ENCODE results near the gene GATM.

The GATM gene

DNA sequence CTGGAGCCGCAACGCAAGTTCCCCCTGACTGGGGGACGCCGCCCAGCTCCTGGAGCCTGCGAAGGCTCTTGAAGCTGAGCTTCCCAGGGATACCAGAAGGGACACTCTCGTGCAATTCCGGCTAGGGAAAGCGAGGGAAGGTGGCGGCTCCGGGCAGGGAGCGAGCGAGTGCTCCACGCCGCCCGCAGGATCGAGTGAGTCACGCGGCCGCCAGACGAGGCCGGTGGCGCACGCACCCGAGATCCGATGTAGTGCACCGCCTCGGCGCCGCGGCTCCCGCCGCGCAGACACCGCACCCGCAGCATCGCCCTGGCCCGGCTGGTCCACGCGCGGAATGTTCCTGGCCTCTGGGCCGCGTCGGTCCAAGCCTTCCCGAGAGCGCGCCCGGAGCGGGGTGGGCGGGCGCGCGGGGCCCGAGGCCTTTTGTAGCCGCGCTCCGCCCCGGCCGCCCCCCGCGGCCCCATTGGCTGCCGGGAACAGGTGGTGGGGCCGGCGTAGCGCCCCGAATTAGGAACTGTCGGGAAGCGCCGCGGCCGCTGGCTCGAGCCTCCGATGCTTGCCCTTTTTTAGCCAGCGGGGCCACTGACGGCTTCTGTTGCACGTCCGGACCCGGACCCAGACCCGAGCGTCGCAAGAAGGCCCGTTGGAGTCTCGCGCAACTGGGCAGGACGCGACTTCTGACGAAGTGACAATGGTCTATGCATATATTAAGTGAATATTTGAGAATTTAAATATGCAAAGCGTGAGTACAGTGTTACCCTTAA is at the start of gene GATM:
GATM (minus strand) TSS at position 396 of the 764 bp plus-strand sequence; CDS start at position 305, 91 bp downstream.
- DNase-seq = no peak

DNA sequence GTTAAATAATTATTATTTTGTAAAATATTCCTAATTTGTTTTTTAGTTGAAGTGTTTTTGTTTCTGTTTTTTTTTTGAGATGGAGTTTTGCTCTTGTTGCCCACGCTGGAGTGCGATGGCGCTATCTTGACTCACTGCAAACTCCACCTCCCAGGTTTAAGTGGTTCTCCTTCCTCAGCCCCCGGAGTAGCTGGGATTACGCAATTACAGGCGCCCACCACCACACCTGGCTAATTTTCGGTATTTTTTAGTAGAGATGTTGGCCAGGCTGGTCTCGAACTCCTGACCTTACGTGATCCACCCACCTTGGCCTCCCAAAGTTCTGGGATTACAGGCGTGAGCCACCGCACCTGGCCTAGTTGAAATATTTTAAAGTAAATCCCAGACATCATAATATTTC is 48.7 kb upstream of the GATM start:
- no peak for DNase-seq

- no peak for DNase-seq
Measured at GRCh38 chr15:45425135-45425534, 46.8 kb upstream of the GATM start.

DNA sequence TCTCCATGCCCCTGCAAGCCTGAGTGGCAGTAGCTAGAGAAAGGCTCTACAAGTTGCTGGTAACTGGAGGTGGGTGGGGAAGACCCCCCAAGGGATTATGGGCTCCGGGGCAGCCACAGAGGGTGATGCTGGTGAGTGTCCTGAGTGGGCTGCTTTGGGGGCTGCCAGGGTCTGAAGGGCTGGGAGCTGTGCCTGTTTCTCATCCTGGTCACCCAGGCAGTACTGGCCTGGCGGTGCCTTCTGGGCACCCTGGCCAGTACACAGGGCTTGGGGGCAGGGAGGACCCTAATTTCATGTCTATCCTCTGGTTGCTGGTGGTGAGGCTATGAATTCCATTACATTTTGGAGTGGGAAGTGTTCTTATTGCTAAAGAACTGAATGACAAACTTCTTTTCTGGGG is 46.1 kb upstream of the GATM start:
- no peak for DNase-seq

DNA sequence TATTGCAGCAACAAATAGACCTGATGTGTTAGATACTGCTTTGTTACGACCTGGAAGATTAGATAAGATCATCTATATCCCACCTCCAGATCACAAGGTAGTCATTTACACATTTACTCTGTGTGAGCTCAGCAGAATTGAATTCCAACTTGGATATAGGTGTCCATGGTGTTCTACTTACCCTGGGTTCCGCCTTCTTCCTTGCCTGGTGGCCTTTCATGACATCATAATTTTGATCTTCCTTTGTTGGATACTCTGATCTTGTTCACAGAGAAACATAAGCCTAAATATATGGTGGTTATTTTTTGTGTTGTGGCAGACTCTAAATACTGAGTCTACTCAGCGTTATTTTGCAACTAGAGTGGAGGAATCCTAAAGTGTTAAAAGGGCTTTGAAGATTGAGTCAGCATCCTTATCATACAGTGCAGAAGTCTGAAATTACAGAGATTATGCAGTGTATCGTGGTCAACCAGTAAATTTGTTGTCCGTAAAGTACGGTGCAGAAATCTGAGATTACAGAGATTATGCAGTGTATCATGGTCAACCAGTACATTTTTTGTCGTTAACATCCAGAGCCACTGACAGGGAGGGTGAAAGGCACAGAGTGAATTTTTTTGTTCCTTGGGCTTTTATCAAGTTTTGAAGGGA is 39.1 kb upstream of the GATM start:
- no peak for DNase-seq

DNA sequence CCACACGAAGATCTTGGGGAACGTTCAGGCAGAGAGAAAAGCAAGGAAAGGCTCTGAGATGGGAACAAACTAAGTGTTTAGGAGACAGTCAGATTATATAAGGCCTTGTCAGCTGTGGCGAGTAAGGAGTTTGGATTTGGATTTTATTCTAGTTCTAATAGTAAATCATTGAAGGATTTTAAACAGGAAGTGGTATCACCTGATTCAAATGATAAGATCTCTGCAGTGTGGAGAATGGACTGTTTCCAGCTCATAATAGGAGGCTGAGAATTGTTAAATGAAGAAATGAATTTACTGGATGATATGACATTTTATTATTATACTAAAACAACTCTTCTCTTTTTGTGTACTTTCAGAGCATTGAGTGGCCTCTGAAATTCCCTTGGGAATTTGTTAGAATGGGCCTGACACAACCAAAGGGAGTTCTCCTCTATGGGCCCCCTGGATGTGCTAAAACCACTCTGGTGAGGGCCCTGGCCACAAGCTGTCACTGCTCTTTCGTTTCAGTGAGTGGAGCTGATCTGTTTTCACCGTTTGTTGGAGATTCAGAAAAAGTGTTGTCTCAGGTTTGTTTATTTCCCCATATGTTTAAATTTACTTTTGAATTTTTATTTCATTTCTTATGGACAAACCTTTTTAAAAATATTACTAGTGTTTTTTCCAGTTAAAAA is 36.0 kb upstream of the GATM start:
- DNase-seq = no peak

DNA sequence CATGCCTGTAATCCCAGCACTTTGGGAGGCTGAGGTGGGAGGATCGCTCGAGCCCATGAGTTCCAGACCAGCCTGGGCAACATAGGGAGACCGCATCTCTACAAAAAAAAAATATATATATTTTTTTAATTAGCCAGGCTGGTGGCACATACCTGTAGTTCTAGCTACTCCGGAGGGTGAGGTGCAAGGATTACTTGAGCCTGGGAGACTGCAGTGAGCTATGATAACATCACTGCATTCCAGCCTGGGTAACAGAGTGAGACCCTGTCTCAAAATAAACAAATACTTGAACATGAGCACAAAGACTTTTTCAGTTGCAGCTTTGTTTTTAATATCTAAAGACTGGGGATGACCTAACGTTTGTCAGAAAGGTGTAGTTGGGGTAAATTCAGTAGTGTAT is 31.3 kb upstream of the GATM start:
- DNase-seq = no peak

DNA sequence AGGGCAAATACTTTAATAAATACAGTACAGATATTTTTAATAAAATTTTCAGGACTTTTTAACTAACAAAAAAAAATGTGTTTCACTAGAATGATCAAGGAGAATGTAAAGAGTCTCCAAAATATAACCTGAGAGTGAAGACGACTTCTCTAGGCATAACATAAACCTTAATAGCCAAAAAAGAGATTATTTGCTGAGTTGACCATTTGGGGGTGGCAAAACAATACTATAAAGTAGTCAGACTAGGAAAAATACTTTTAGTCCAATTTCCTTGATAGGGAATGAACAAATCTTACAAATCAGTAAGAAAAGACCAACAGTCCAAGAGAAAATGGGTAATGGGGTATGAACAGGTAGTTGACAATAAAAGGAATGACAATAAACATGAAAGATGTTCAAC is 29.4 kb upstream of the GATM start:
- no peak for DNase-seq

DNA sequence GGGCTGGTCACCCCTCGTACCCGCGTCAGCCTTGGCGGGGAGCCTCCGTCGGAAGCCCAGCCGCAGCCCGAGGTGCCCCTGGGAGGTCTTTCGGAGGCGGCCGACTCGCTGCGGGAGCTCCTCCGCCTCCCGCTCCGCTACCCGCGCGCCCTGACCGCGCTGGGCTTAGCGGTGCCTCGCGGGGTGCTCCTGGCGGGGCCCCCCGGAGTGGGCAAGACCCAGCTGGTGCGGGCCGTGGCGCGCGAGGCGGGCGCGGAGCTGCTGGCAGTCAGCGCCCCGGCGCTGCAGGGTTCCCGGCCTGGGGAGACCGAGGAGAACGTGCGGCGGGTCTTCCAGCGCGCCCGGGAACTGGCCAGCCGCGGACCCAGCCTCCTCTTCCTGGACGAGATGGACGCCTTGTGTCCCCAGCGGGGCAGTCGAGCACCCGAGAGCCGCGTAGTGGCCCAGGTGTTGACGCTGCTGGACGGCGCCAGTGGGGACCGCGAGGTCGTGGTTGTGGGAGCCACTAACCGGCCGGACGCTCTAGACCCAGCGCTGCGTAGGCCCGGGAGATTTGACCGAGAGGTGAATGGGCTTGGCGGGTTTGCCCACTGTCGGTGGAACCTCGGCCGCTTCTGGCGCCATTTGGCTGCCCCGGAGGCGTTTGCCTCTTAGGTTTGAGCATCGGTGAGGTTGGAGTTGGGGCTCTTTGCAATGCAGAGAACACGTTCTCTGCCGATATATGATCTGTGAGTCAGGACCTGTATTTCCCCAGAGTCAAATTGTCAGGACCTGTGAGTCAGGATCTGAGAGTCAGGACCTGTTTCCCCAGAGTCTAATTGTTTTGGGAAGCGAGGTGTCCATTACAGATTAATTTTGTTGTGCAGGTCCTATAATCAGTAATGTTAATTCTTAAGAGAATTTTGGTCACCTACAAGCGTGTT is 24.9 kb upstream of the GATM start:
- peak; percentile 54 for DNase-seq

DNA sequence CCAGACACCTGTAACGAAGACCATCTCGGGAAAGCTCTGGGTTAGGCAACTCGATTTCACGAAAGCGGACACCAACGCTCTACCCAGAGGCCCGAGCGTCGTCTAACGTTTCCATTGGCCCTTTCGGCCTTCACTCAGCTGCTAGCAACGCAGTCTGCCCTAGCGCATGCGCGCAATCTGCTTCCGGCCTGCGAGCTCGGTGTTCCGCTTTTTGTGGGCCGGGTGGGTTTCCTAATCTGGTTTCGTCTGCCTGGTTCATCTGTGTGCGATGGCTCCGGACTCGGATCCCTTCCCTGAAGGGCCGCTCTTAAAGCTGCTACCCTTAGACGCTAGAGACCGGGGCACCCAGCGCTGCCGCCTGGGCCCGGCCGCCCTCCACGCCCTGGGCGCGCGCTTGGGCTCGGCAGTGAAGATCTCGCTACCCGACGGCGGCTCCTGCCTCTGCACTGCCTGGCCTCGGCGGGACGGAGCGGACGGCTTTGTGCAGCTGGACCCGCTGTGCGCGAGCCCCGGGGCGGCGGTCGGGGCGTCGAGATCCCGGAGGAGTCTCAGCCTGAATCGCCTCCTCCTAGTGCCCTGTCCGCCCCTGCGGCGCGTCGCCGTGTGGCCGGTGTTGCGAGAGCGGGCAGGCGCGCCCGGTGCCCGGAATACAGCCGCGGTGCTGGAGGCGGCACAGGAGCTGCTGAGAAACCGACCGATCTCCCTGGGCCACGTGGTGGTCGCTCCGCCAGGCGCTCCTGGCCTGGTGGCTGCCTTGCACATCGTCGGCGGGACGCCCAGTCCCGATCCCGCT is 24.0 kb upstream of the GATM start:
- DNase-seq = peak; percentile 97

DNA sequence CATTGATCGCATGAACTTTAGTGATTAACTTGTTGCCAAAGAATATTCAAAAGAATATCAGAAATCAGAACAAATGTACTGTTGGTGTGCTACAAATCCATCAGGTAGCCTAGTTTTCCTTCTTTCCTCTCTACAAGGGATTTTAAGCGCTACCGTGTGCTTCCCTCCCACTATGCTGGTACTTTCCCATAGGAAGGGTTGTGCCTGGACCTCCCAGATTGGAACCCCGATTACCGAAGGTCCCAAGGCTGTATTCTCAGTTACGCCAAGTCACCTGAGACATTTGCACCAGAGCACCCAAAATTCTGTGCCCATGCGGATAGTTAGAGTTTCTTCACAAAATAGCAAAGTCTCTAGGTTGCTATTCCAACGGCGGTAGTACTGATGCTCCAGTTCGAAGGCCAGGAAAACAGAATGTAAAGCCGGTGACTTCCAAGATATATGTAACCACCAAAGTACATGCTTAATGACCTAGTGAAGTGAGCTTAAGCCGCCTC is 23.4 kb upstream of the GATM start:
- DNase-seq = no peak

- DNase-seq = no peak
Measured at GRCh38 chr15:45399381-45400212, 21.3 kb upstream of the GATM start.

DNA sequence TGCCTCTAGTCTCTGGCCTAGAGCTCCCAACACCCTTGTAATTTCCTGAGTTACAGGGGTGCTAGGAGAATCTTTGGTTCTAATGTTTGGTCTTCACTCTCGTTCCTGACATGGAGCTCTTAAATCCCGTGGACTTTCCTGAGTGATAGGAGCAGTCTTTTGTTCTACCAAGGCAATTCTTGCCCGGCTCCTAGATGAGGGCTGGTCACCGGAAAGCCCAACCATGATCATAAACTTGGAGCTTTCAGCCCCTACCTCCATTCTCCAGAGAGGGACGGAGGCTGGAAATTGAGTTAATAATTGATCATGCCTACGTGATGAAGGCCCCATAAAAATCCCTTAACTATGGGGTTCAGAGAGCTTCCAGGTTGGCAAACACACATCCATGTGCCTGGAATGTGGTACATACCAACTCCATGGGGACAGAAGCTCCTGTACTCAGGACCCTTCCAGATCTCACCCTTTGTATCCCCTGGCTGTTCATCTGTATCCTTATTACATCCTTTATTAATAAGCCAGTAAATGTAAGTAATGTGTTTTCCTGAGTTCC is 18.8 kb upstream of the GATM start:
- DNase-seq = no peak

GRCh38 chr15:45395943-45396342 is 17.6 kb upstream of the GATM start:
- no peak for DNase-seq

- DNase-seq = no peak
Measured at GRCh38 chr15:45394681-45395080, 16.3 kb upstream of the GATM start.

GRCh38 chr15:45393851-45394250 is 15.5 kb upstream of the GATM start:
- DNase-seq = no peak

DNA sequence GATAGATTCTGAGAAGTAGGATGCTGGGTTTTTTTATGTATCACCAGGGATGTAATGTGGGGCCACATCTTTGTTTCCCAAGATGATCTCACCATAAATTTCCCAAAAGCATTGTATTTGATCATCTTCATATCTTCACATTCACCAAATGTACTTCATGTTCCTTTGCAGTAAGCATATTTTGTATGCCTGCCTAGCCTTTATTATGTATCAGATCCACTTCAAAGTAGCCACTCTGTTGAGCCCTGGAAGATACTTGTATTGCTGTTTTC is 14.2 kb upstream of the GATM start:
- no peak for DNase-seq

DNA sequence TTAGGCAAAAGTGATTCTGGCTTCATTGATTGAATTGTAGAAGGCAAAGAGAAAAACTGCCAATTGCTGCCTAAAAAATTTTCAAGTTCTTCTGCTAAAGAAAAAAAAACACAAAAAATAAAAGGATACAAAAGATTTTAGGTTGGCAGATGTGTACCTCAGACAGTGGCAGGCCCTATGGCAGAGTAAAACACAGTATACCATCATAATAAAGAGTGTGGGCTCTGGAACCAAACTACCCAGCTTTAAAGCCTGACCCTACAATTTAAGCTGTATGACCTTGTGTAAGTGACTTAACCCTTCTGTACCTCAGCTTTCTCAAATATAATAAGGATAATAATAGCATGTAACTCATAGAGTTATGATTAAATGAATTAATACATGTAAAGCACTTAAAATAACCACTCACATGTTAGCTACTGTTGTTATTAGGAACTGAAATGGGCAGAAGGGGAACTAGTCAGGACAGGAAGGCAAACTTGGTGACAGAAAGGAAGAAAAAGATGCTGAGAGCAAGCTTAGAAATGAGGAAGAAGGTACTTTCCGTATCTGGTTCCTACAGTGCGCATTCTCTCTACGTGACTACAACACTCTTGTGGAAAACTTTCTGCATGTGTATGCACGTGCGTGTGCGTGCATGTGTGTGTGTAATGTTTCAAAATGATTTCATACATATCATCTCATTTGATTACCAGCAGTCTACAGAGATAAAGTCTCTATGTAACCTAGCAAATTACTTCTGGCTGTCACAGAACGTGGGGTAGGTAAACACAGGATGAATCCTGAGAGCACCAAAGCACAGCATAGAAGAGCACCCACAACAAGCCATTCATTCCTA is 13.6 kb upstream of the GATM start:
- no peak for DNase-seq

DNA sequence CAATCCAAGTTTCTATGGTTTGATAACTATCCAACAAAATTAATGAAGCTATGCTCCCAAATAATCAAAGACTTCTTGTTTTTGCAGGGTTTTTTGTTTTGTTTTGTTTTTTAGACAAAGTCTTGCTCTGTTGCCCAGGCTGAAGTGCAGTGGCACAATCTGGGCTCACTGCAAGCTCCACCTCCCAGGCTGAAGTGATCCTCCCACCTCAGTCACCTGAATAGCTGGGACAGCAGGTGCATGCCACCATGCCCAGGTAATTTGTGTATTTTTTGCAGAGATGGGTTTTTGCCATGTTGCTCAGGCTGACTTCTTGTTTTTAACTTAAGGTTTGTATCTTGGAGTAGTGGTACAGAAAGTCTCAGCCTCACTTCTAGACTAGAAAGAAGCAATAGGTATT is 11.0 kb upstream of the GATM start:
- DNase-seq = no peak

GRCh38 chr15:45387380-45388007 is 9.2 kb upstream of the GATM start:
- DNase-seq = no peak

Measured in NK-92 treated with Interleukin-12 subunit alpha and Interleukin-12 subunit beta, amount 100 ng/mL, for 24 hours (cell line).